ENCODE measurements around the gene SREBF2.

SREBF2 gene

GRCh38 chr22:41927813-41928212 lies 94.9 kb downstream of the SREBF2 start:
- TF ChIP-seq, protein P1, sequence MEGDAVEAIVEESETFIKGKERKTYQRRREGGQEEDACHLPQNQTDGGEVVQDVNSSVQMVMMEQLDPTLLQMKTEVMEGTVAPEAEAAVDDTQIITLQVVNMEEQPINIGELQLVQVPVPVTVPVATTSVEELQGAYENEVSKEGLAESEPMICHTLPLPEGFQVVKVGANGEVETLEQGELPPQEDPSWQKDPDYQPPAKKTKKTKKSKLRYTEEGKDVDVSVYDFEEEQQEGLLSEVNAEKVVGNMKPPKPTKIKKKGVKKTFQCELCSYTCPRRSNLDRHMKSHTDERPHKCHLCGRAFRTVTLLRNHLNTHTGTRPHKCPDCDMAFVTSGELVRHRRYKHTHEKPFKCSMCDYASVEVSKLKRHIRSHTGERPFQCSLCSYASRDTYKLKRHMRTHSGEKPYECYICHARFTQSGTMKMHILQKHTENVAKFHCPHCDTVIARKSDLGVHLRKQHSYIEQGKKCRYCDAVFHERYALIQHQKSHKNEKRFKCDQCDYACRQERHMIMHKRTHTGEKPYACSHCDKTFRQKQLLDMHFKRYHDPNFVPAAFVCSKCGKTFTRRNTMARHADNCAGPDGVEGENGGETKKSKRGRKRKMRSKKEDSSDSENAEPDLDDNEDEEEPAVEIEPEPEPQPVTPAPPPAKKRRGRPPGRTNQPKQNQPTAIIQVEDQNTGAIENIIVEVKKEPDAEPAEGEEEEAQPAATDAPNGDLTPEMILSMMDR (conservative IDR thresholded peaks at IDR 0.05; ENCODE audit: control insufficient read depth, insufficient read depth, low read depth, low read length): no peak
- DNase-seq (ENCODE audit: low read depth): no peak
- no peak overlapping the region for H3K4me3 ChIP-seq (ENCODE audit: control insufficient read depth, low read depth, low read length)

DNA sequence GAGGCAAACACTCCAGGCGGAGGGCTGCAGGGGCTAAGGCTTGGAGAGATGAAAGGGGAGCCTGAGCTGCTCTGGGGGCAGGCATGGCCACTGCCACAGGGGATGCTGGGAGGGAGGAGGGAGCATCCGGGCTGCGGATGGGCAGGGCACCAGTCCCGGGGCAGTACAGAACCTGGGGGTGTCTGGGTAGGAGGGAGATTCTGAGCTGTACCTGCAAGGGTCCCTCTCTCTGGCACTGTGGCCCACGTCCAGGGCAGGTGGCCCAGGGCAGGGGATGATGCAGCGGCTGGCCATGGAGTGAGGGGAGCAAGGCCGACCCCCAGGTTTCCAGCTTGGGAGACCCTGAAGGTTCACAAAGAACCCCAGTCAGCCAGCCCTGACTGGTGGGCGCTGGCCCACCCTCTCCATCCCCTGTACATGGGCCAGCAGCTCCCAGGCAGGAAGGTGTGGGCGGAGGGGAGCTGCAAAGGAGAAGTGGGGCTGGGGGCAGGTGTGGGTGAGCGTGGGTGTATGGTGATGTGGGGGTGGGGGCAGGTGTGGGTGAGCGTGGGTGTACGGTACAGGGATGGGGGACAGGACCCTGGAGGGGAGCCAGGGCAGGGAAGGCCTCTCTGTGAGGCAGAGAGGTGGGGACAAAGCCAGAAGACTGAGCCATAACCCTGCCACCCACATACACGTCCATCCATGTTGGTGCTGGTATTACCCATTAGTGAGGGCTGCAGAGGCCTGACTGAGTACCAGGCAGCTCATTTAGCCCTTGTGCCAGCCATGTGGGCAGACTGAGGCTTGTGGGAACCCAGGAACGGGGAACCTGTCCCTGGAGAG lies 95.9 kb downstream of the SREBF2 start:
- no peak overlapping the region for H3K4me3 ChIP-seq (ENCODE audit: control insufficient read depth, low read depth, low read length)
- TF ChIP-seq, protein P1 (conservative IDR thresholded peaks at IDR 0.05; ENCODE audit: control insufficient read depth, insufficient read depth, low read depth, low read length): no peak
- no peak for DNase-seq (ENCODE audit: low read depth)

GRCh38 chr22:41929418-41929810 lies 96.5 kb downstream of the SREBF2 start:
- no peak for DNase-seq (ENCODE audit: low read depth)
- H3K4me3 ChIP-seq (ENCODE audit: control insufficient read depth, low read depth, low read length): no peak overlapping the region
- TF ChIP-seq, protein P1 (conservative IDR thresholded peaks at IDR 0.05; ENCODE audit: control insufficient read depth, insufficient read depth, low read depth, low read length): no peak

GRCh38 chr22:41931701-41932269 lies 98.9 kb downstream of the SREBF2 start:
- H3K4me3 ChIP-seq (ENCODE audit: control insufficient read depth, low read depth, low read length): no peak overlapping the region
- TF ChIP-seq, protein P1 (conservative IDR thresholded peaks at IDR 0.05; ENCODE audit: control insufficient read depth, insufficient read depth, low read depth, low read length): no peak
- no peak for DNase-seq (ENCODE audit: low read depth)

- H3K4me3 ChIP-seq (ENCODE audit: control insufficient read depth, low read depth, low read length): no peak overlapping the region
- TF ChIP-seq, protein P1 (conservative IDR thresholded peaks at IDR 0.05; ENCODE audit: control insufficient read depth, insufficient read depth, low read depth, low read length): no peak
- no peak for DNase-seq (ENCODE audit: low read depth)
Observed at GRCh38 chr22:41932353-41932752, 99.4 kb downstream of the SREBF2 start.

GRCh38 chr22:41933411-41934177 lies 100.7 kb downstream of the SREBF2 start:
- H3K4me3 ChIP-seq (ENCODE audit: control insufficient read depth, low read depth, low read length): no peak overlapping the region
- no peak for DNase-seq (ENCODE audit: low read depth)
- TF ChIP-seq, protein P1 (conservative IDR thresholded peaks at IDR 0.05; ENCODE audit: control insufficient read depth, insufficient read depth, low read depth, low read length): no peak
